A549 (cell line): ENCODE data around the gene DSCAML1. TPM values are rescaled to one million over a fixed set of nuclear protein-coding genes. Genes with fewer than 3 reads are reported as not detected.

Experiments used
- ATAC-seq, 2 experiments: fragments of 200-7000 bp in 1 of 2; fragments of >200 bp in 1 of 2; cut with Nextera tagmentation in 1 of 2; cut with Tn5 transposase in 1 of 2; 3 replicates each; pipeline versions ENCODE4 v1.8.0 to v1.9.1; 2018 to 2020; ENCODE audit warnings: mild to moderate bottlenecking in 1 of 2, moderate library complexity in 1 of 2
- CTCF ChIA-PET: fragments of 300-600 bp; sonication (Branson Sonifier 250); formaldehyde crosslinking; extraction: SDS; loops from one replicate; lab custom pipeline; 2021; ENCODE audit warnings: antibody characterized with exemption, inconsistent platforms; lab: Yijun Ruan, JAX
- POLR2A ChIA-PET: fragments of 350-600 bp; formaldehyde crosslinking; extraction: SDS; loops from one replicate; lab custom pipeline; 2021; ENCODE audit warnings: antibody characterized with exemption, inconsistent platforms; lab: Yijun Ruan, JAX
- DNase-seq, 2 experiments: peaks; one replicate each; pipeline versions ENCODE4 v3.0.0 to v3.0.0-alpha.2; 2011 to 2016; ENCODE audit warnings: low read depth in 1 of 2, low spot score in 1 of 2
- FAIRE-seq: peaks from 2 replicates; lab custom pipeline; 2011; peaks lifted over from hg19 to GRCh38; lab: Jason Lieb, UNC
- H3K27ac ChIP-seq, 2 experiments: fragments of >200 bp; sonication (Bioruptor Twin); formaldehyde crosslinking; 3 replicates each; pipeline ENCODE4 v1.5.1; 2016 to 2017
- H3K4me1 ChIP-seq: fragments of >200 bp; sonication (Bioruptor Twin); formaldehyde crosslinking; 3 replicates; pipeline ENCODE4 v1.6.1; 2016
- H3K4me2 ChIP-seq: fragments of >200 bp; sonication (Bioruptor Twin); formaldehyde crosslinking; 3 replicates; pipeline ENCODE4 v1.6.1; 2016
- H3K4me3 ChIP-seq: fragments of >200 bp; sonication (Bioruptor Twin); formaldehyde crosslinking; 3 replicates; pipeline ENCODE4 v1.5.1; 2016
- H3K9me3 ChIP-seq: fragments of >200 bp; sonication (Bioruptor Twin); formaldehyde crosslinking; 3 replicates; pipeline ENCODE4 v1.6.1; 2016
- CEBPB ChIP-seq, 2 experiments: fragments of >200 bp in 1 of 2; sonication (Bioruptor Twin) in 1 of 2; formaldehyde crosslinking in 1 of 2; IDR thresholded peaks; 2 replicates each; pipeline ENCODE4 v1.6.1; 2012 to 2016
- CHD2 ChIP-seq: fragments of 150-350 bp; IDR thresholded peaks from 2 replicates; pipeline ENCODE4 v1.6.1; 2014; ENCODE audit warnings: low read length; ENCODE audit not compliant: partially characterized antibody
- CHD4 ChIP-seq: fragments of 200-600 bp; sonication (generic); IDR thresholded peaks from 2 replicates; pipeline ENCODE4 v1.6.1; 2016; ENCODE audit warnings: antibody characterized with exemption, mild to moderate bottlenecking, borderline replicate concordance
- E2F6 ChIP-seq: IDR thresholded peaks from 2 replicates; pipeline ENCODE4 v1.6.1; 2012; ENCODE audit warnings: low read depth, borderline replicate concordance
- ELK1 ChIP-seq: fragments of 150-350 bp; IDR thresholded peaks from 2 replicates; pipeline ENCODE4 v1.6.1; 2014; ENCODE audit warnings: low read depth, mild to moderate bottlenecking, low read length
- ESRRA ChIP-seq: fragments of 150-350 bp; IDR thresholded peaks from 2 replicates; pipeline ENCODE4 v1.6.1; 2014; ENCODE audit warnings: mild to moderate bottlenecking, low read length, borderline replicate concordance
- FOSL2 ChIP-seq, 2 experiments: fragments of 450-650 bp in 1 of 2; fragments of >200 bp in 1 of 2; sonication (Bioruptor Twin) in 1 of 2; formaldehyde crosslinking; IDR thresholded peaks; 2 replicates each; pipeline versions ENCODE4 v1.5.0 to v1.6.1; 2016 to 2020; ENCODE audit warnings: mild to moderate bottlenecking in 1 of 2, moderate library complexity in 1 of 2
- FOXS1 ChIP-seq: fragments of 250-450 bp; sonication (Bioruptor Pico); IDR thresholded peaks from 2 replicates; pipeline ENCODE4 v1.5.0; 2020; ENCODE audit warnings: mild to moderate bottlenecking, moderate library complexity
- GATA3 ChIP-seq: IDR thresholded peaks from 2 replicates; pipeline ENCODE4 v1.6.1; 2012; ENCODE audit warnings: borderline replicate concordance
- HOXB13 ChIP-seq: fragments of 250-450 bp; sonication (Bioruptor Pico); IDR thresholded peaks from 2 replicates; pipeline ENCODE4 v1.5.0; 2020; ENCODE audit warnings: low read depth, mild to moderate bottlenecking, moderate library complexity
- HOXB5 ChIP-seq: fragments of 250-450 bp; sonication (Bioruptor Pico); IDR thresholded peaks from 2 replicates; pipeline ENCODE4 v1.5.0; 2020; ENCODE audit warnings: mild to moderate bottlenecking, moderate library complexity
- JUN ChIP-seq, 2 experiments: fragments of >200 bp; sonication (Bioruptor Twin); formaldehyde crosslinking; IDR thresholded peaks; 2 replicates in 1 of 2; 3 replicates in 1 of 2; pipeline ENCODE4 v1.6.1; 2016 to 2017
- KDM1A ChIP-seq: fragments of 200-600 bp; sonication (generic); IDR thresholded peaks from 2 replicates; pipeline ENCODE4 v1.6.1; 2016; ENCODE audit warnings: low read depth, mild to moderate bottlenecking
- KDM5A ChIP-seq: fragments of 200-600 bp; sonication (generic); IDR thresholded peaks from 2 replicates; pipeline ENCODE4 v1.6.1; 2016; ENCODE audit warnings: antibody characterized with exemption, mild to moderate bottlenecking
- MAFK ChIP-seq: fragments of 450-650 bp; IDR thresholded peaks from 2 replicates; pipeline ENCODE4 v1.6.1; 2014; ENCODE audit not compliant: partially characterized antibody
- MYC ChIP-seq: IDR thresholded peaks from 2 replicates; pipeline ENCODE4 v1.6.1; 2012; ENCODE audit warnings: mild to moderate bottlenecking, inconsistent platforms, low read length, improper control_type of control experiment, borderline replicate concordance
- NFE2L2 ChIP-seq: fragments of 150-350 bp; conservative IDR thresholded peaks from 2 replicates; pipeline ENCODE4 v1.6.1; 2014; ENCODE audit warnings: low read length
- POLR2A ChIP-seq: IDR thresholded peaks from 2 replicates; pipeline ENCODE4 v1.6.1; 2012; ENCODE audit warnings: mild to moderate bottlenecking, low read length
- RAD21 ChIP-seq, 2 experiments: fragments of >200 bp in 1 of 2; sonication (Bioruptor Twin) in 1 of 2; formaldehyde crosslinking in 1 of 2; IDR thresholded peaks in 1 of 2; conservative IDR thresholded peaks in 1 of 2; 2 replicates in 1 of 2; 3 replicates in 1 of 2; pipeline ENCODE4 v1.6.1; 2012 to 2018; ENCODE audit warnings: inconsistent platforms in 1 of 2
- RARB ChIP-seq: fragments of 250-450 bp; sonication (Bioruptor Pico); IDR thresholded peaks from 2 replicates; pipeline ENCODE4 v1.8.0; 2021; ENCODE audit warnings: mild to moderate bottlenecking, moderate library complexity
- RFX5 ChIP-seq: fragments of 450-650 bp; IDR thresholded peaks from 2 replicates; pipeline ENCODE4 v1.7.1; 2014; ENCODE audit warnings: antibody characterized with exemption, mild to moderate bottlenecking, moderate library complexity
- SMC3 ChIP-seq: fragments of >200 bp; sonication (Bioruptor Twin); formaldehyde crosslinking; IDR thresholded peaks from 3 replicates; pipeline ENCODE4 v1.6.1; 2018; ENCODE audit warnings: inconsistent platforms
- TFCP2L1 ChIP-seq: fragments of 250-450 bp; sonication (Bioruptor Pico); IDR thresholded peaks from 2 replicates; pipeline ENCODE4 v1.5.0; 2021; ENCODE audit warnings: mild to moderate bottlenecking
- ZC3H11A ChIP-seq: fragments of 450-650 bp; IDR thresholded peaks from 2 replicates; pipeline ENCODE4 v1.6.1; 2014; ENCODE audit warnings: antibody characterized with exemption, mild to moderate bottlenecking
- WGBS: methylation state at CpG from one replicate; pipeline ENCODE4 v1.1.6; 2017; ENCODE audit errors: missing lambda C conversion rate; 5-methylcytosine and 5-hydroxymethylcytosine counted together
- polyA plus RNA-seq, 4 experiments: library from polyadenylated mRNA; depleted of rRNA in 3 of 4; stranded (reverse); fragments of >200 nt; fragmentation: RNase III in 1 of 4; extraction: RNeasy Plus Mini Kit Qiagen cat#74134 plus additional on column Dnase treatment in 1 of 4; gene quantifications; 2 replicates in 3 of 4; 3 replicates in 1 of 4; pipeline ENCODE4 v1.2.3, GENCODE V29; 2011 to 2017
- TF ChIP-seq, protein P1 (sequence below): fragments of 200-600 bp; sonication (generic); IDR thresholded peaks from 2 replicates; pipeline ENCODE4 v1.6.1; 2016; ENCODE audit warnings: antibody characterized with exemption, mild to moderate bottlenecking, moderate library complexity
- TF ChIP-seq, protein P2 (sequence below): fragments of 450-650 bp; IDR thresholded peaks from 2 replicates; pipeline ENCODE4 v1.6.1; 2014; ENCODE audit warnings: antibody characterized with exemption
- TF ChIP-seq, protein P3 (sequence below): fragments of >200 bp; sonication (Bioruptor Twin); formaldehyde crosslinking; IDR thresholded peaks from 3 replicates; pipeline ENCODE4 v1.5.1; 2016

Gene DSCAML1
- polyA plus RNA-seq, 2 of the 4 experiments (the other 2 are of a cell fraction), result 0.12 to 0.31 TPM

- POLR2A ChIA-PET, result no interaction called here
- no peak overlapping the region for H3K4me2 ChIP-seq
- no peak overlapping the region for H3K27ac ChIP-seq
- CTCF ChIA-PET, result no interaction called here
- DNase-seq (no peak), FAIRE-seq (no peak), ATAC-seq (no peak)
- no peak for TF ChIP-seq TFCP2L1 (CRISPR knock-in tag)
- no peak for TF ChIP-seq SMC3
- TF ChIP-seq, protein P1, sequence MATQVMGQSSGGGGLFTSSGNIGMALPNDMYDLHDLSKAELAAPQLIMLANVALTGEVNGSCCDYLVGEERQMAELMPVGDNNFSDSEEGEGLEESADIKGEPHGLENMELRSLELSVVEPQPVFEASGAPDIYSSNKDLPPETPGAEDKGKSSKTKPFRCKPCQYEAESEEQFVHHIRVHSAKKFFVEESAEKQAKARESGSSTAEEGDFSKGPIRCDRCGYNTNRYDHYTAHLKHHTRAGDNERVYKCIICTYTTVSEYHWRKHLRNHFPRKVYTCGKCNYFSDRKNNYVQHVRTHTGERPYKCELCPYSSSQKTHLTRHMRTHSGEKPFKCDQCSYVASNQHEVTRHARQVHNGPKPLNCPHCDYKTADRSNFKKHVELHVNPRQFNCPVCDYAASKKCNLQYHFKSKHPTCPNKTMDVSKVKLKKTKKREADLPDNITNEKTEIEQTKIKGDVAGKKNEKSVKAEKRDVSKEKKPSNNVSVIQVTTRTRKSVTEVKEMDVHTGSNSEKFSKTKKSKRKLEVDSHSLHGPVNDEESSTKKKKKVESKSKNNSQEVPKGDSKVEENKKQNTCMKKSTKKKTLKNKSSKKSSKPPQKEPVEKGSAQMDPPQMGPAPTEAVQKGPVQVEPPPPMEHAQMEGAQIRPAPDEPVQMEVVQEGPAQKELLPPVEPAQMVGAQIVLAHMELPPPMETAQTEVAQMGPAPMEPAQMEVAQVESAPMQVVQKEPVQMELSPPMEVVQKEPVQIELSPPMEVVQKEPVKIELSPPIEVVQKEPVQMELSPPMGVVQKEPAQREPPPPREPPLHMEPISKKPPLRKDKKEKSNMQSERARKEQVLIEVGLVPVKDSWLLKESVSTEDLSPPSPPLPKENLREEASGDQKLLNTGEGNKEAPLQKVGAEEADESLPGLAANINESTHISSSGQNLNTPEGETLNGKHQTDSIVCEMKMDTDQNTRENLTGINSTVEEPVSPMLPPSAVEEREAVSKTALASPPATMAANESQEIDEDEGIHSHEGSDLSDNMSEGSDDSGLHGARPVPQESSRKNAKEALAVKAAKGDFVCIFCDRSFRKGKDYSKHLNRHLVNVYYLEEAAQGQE, result no peak
- TF ChIP-seq, protein P2, sequence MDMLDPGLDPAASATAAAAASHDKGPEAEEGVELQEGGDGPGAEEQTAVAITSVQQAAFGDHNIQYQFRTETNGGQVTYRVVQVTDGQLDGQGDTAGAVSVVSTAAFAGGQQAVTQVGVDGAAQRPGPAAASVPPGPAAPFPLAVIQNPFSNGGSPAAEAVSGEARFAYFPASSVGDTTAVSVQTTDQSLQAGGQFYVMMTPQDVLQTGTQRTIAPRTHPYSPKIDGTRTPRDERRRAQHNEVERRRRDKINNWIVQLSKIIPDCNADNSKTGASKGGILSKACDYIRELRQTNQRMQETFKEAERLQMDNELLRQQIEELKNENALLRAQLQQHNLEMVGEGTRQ, result no peak
- TF ChIP-seq KDM5A, result no peak
- no peak for TF ChIP-seq MYC
- TF ChIP-seq ESRRA, result no peak
- TF ChIP-seq GATA3, result no peak
- TF ChIP-seq FOXS1 (CRISPR knock-in tag), result no peak
- TF ChIP-seq RFX5, result no peak
- no peak for TF ChIP-seq E2F6
- TF ChIP-seq CEBPB (IDR thresholded peaks at IDR 0.05), result no peak
- no peak for TF ChIP-seq KDM1A
- no peak for TF ChIP-seq FOSL2 (IDR thresholded peaks at IDR 0.05)
- TF ChIP-seq FOSL2 (CRISPR knock-in tag; IDR thresholded peaks at IDR 0.05), result no peak
- WGBS, result 98% methylated on average over 14 of the region's 30 CpGs
- no peak overlapping the region for H3K4me3 ChIP-seq
- H3K4me1 ChIP-seq, result no peaks in the 10 kb centered on the region
- no peaks in the 10 kb centered on the region for H3K9me3 ChIP-seq
Measured at GRCh38 chr11:117518455-117518854, 278.6 kb downstream of the DSCAML1 start.

GRCh38 chr11:117517097-117517496, 279.9 kb downstream of the DSCAML1 start:
- FAIRE-seq, result no peak
- TF ChIP-seq JUN (IDR thresholded peaks at IDR 0.05), result no peak
- no peak for TF ChIP-seq HOXB13 (CRISPR knock-in tag)
- TF ChIP-seq RARB, result no peak
- no peak for TF ChIP-seq ZC3H11A
- TF ChIP-seq MAFK, result no peak
- no peak for TF ChIP-seq HOXB5 (CRISPR knock-in tag)
- TF ChIP-seq CHD2, result no peak
- no peak for TF ChIP-seq NFE2L2
- no peak for TF ChIP-seq RAD21 (conservative IDR thresholded peaks at IDR 0.05 in 1 of 2, IDR thresholded peaks at IDR 0.05 in 1 of 2)
- TF ChIP-seq, protein P3, sequence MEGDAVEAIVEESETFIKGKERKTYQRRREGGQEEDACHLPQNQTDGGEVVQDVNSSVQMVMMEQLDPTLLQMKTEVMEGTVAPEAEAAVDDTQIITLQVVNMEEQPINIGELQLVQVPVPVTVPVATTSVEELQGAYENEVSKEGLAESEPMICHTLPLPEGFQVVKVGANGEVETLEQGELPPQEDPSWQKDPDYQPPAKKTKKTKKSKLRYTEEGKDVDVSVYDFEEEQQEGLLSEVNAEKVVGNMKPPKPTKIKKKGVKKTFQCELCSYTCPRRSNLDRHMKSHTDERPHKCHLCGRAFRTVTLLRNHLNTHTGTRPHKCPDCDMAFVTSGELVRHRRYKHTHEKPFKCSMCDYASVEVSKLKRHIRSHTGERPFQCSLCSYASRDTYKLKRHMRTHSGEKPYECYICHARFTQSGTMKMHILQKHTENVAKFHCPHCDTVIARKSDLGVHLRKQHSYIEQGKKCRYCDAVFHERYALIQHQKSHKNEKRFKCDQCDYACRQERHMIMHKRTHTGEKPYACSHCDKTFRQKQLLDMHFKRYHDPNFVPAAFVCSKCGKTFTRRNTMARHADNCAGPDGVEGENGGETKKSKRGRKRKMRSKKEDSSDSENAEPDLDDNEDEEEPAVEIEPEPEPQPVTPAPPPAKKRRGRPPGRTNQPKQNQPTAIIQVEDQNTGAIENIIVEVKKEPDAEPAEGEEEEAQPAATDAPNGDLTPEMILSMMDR, result no peak
- TF ChIP-seq, protein P1, result no peak
- no peak for TF ChIP-seq ELK1
- no peak for TF ChIP-seq MYC
- TF ChIP-seq CHD4, result no peak
- TF ChIP-seq POLR2A, result no peak

More at GRCh38 chr11:117517097-117517496, 279.9 kb downstream of the DSCAML1 start:
- no peak overlapping the region for H3K27ac ChIP-seq
- H3K4me3 ChIP-seq, result no peak overlapping the region
- WGBS, result 67% methylated on average over 4 of the region's 4 CpGs
- ATAC-seq (no peak), DNase-seq (no peak)
- no peaks in the 10 kb centered on the region for H3K9me3 ChIP-seq
- H3K4me1 ChIP-seq, result no peaks in the 10 kb centered on the region
- CTCF ChIA-PET, result no interaction called here
- POLR2A ChIA-PET, result no interaction called here
- no peak overlapping the region for H3K4me2 ChIP-seq
